Measurements from ENCODE around the gene CXCL16. TPM values are rescaled to one million over a fixed set of nuclear protein-coding genes. Genes with fewer than 3 reads are reported as not detected.

CXCL16 gene
- total and polyA plus RNA-seq, 2 donors (not counting 1 experiment from before 2014, with no cell fraction given) = 0.83 to 2.0 TPM

DNA sequence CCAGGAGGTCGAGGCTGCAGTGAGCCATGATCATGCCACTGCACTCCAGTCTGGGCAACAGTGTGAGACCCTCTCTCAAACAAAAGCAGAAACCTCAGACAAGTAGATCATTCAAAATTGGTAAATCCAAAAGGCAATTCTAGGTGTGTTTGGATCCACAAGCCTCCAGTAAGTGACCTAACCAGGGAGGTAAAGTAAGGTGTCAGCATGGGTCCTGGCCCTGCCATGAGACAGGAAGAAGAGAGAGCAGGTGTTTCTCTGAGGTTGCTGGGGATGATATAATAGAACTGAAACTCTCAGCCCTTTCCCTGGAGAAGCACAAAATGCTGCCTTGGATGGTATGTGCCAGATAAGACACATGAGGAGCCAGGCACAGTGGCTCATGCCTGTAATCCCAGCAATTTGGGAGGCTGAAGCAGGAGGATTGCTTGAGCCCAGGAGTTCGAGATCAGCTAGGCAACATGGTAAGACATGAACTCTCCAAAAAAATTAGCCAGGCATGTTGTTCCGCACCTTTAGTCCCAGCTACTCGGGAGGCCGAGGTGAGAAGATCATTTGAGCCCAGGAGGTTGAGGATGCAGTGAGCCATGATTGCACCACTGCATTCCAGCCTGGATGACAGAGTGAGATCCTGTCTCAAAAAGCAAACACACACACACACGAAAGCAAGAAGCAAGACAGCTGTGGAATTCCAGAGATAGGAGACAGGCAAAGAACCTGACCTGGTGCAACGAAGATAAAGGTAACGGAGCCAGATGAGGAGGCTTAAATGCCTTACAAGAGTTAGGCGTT, 38.4 kb upstream of the CXCL16 start:
- Histone ChIP-seq H2AFZ (ENCODE audit: low read length) (no peak overlapping the region), H3K27ac (ENCODE audit: insufficient read depth, low read length) (no peak overlapping the region), H3K4me3 (replicated peaks in 1 of 4; ENCODE audit: control extremely low read depth in 1 of 4, insufficient read depth in 1 of 4, low read depth in 3 of 4, low read length in 4 of 4) (no peak overlapping the region), H3K36me3 (ENCODE audit: control insufficient read depth, insufficient read depth, low read length) (no peaks in the 10 kb centered on the region), H3K9ac (ENCODE audit: insufficient read depth, low read length) (no peak overlapping the region), H3K9me3 (ENCODE audit: control insufficient read depth, insufficient read depth, low read depth, low read length) (no peaks in the 10 kb centered on the region), H4K20me1 (ENCODE audit: control insufficient read depth, extremely low read depth, insufficient read depth, low read length) (no peaks in the 10 kb centered on the region), H3K79me2 (ENCODE audit: control insufficient read depth, insufficient read depth, low read length) (no peaks in the 10 kb centered on the region), H3K4me2 (ENCODE audit: extremely low read depth, insufficient read depth, low read length) (no peak overlapping the region), H3K27me3 (ENCODE audit: control insufficient read depth, insufficient read depth, low read length) (peaks cover 9% of the 10 kb centered on the region), H3K4me1 (ENCODE audit: control insufficient read depth, extremely low read depth, insufficient read depth, low read length) (no peaks in the 10 kb centered on the region)
- DNase-seq (ENCODE audit: low read depth in 2 of 2) = no peak
- no peak for TF ChIP-seq EZH2 (IDR thresholded peaks at IDR 0.05; ENCODE audit: low read length, missing control alignments)
- TF ChIP-seq, protein P1, sequence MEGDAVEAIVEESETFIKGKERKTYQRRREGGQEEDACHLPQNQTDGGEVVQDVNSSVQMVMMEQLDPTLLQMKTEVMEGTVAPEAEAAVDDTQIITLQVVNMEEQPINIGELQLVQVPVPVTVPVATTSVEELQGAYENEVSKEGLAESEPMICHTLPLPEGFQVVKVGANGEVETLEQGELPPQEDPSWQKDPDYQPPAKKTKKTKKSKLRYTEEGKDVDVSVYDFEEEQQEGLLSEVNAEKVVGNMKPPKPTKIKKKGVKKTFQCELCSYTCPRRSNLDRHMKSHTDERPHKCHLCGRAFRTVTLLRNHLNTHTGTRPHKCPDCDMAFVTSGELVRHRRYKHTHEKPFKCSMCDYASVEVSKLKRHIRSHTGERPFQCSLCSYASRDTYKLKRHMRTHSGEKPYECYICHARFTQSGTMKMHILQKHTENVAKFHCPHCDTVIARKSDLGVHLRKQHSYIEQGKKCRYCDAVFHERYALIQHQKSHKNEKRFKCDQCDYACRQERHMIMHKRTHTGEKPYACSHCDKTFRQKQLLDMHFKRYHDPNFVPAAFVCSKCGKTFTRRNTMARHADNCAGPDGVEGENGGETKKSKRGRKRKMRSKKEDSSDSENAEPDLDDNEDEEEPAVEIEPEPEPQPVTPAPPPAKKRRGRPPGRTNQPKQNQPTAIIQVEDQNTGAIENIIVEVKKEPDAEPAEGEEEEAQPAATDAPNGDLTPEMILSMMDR (conservative IDR thresholded peaks at IDR 0.05 in 1 of 2, IDR thresholded peaks at IDR 0.05 in 1 of 2; ENCODE audit: low read depth in 1 of 2, low read length in 2 of 2) = no peak

GRCh38 chr17:4772235-4772613, 32.5 kb upstream of the CXCL16 start:
- Histone ChIP-seq H3K9ac (ENCODE audit: insufficient read depth, low read length) (no peak overlapping the region), H2AFZ (ENCODE audit: low read length) (no peak overlapping the region)
- no peak for TF ChIP-seq EZH2 (IDR thresholded peaks at IDR 0.05; ENCODE audit: low read length, missing control alignments)
- TF ChIP-seq, protein P1 (conservative IDR thresholded peaks at IDR 0.05 in 1 of 2, IDR thresholded peaks at IDR 0.05 in 1 of 2; ENCODE audit: low read depth in 1 of 2, low read length in 2 of 2) = no peak

GRCh38 chr17:4771519-4772234, 31.9 kb upstream of the CXCL16 start, which contains the start of gene TM4SF5:
Gene TM4SF5, plus strand, starts transcription at chr17:4771886. Its CDS starts 37 bp downstream, at chr17:4771923.
- no peak within 1 kb of the TSS for H3K4me3 ChIP-seq (replicated peaks in 1 of 4; ENCODE audit: control extremely low read depth in 1 of 4, insufficient read depth in 1 of 4, low read depth in 3 of 4, low read length in 4 of 4)
- H3K27ac ChIP-seq (ENCODE audit: insufficient read depth, low read length) = no peak within 1 kb of the TSS
- H3K9ac ChIP-seq (ENCODE audit: insufficient read depth, low read length) = no peak within 1 kb of the TSS
- H2AFZ ChIP-seq (ENCODE audit: low read length) = no peak within 1 kb of the TSS
- H3K9me3 ChIP-seq (ENCODE audit: control insufficient read depth, insufficient read depth, low read depth, low read length) = no peaks in the 10 kb centered on the region
- H4K20me1 ChIP-seq (ENCODE audit: control insufficient read depth, extremely low read depth, insufficient read depth, low read length) = no peaks in the 10 kb centered on the region
- peaks cover 12% of the 10 kb centered on the region for H3K27me3 ChIP-seq (ENCODE audit: control insufficient read depth, insufficient read depth, low read length)
- no peak for DNase-seq (ENCODE audit: low read depth in 2 of 2)
- no peak within 1 kb of the TSS for H3K4me2 ChIP-seq (ENCODE audit: extremely low read depth, insufficient read depth, low read length)
- no peaks in the 10 kb centered on the region for H3K4me1 ChIP-seq (ENCODE audit: control insufficient read depth, extremely low read depth, insufficient read depth, low read length)
- no peak for TF ChIP-seq EZH2 (IDR thresholded peaks at IDR 0.05; ENCODE audit: low read length, missing control alignments)
- TF ChIP-seq, protein P1 (conservative IDR thresholded peaks at IDR 0.05 in 1 of 2, IDR thresholded peaks at IDR 0.05 in 1 of 2; ENCODE audit: low read depth in 1 of 2, low read length in 2 of 2) = no peak
- H3K36me3 ChIP-seq (ENCODE audit: control insufficient read depth, insufficient read depth, low read length) = no peaks in the 10 kb centered on the region
- H3K79me2 ChIP-seq (ENCODE audit: control insufficient read depth, insufficient read depth, low read length) = no peaks in the 10 kb centered on the region

More at GRCh38 chr17:4772235-4772613, 32.5 kb upstream of the CXCL16 start:
- H3K27ac ChIP-seq (ENCODE audit: insufficient read depth, low read length) = no peak overlapping the region
- DNase-seq (ENCODE audit: low read depth in 2 of 2) = no peak
- H3K36me3 ChIP-seq (ENCODE audit: control insufficient read depth, insufficient read depth, low read length) = no peaks in the 10 kb centered on the region
- H3K4me2 ChIP-seq (ENCODE audit: extremely low read depth, insufficient read depth, low read length) = no peak overlapping the region
- peaks cover 12% of the 10 kb centered on the region for H3K27me3 ChIP-seq (ENCODE audit: control insufficient read depth, insufficient read depth, low read length)
- no peaks in the 10 kb centered on the region for H3K4me1 ChIP-seq (ENCODE audit: control insufficient read depth, extremely low read depth, insufficient read depth, low read length)
- no peak overlapping the region for H3K4me3 ChIP-seq (replicated peaks in 1 of 4; ENCODE audit: control extremely low read depth in 1 of 4, insufficient read depth in 1 of 4, low read depth in 3 of 4, low read length in 4 of 4)
- no peaks in the 10 kb centered on the region for H4K20me1 ChIP-seq (ENCODE audit: control insufficient read depth, extremely low read depth, insufficient read depth, low read length)
- H3K79me2 ChIP-seq (ENCODE audit: control insufficient read depth, insufficient read depth, low read length) = no peaks in the 10 kb centered on the region
- no peaks in the 10 kb centered on the region for H3K9me3 ChIP-seq (ENCODE audit: control insufficient read depth, insufficient read depth, low read depth, low read length)

Measured in fibroblast of lung (primary cell).